Fibroblast of skin of right biceps (primary cell): ENCODE results near the gene MYH7B.

Experiments
- DNase-seq: peaks from one replicate; pipeline ENCODE4 v3.0.0-alpha.2; 2013

MYH7B gene

GRCh38 chr20:34993941-34994508 lies 38.4 kb downstream of the MYH7B start:
- no peak for DNase-seq

GRCh38 chr20:34994509-34995131 lies 39.0 kb downstream of the MYH7B start:
- no peak for DNase-seq

- DNase-seq, result no peak
Measured at GRCh38 chr20:34995192-34995591, 39.5 kb downstream of the MYH7B start.

- no peak for DNase-seq
Measured at GRCh38 chr20:34995696-34996095, 40.0 kb downstream of the MYH7B start.

- DNase-seq, result no peak
Measured at GRCh38 chr20:34996243-34997028, 40.8 kb downstream of the MYH7B start.

GRCh38 chr20:34997131-34997561 lies 41.5 kb downstream of the MYH7B start:
- peak; percentile 29 for DNase-seq

- DNase-seq, result no peak
Measured at GRCh38 chr20:34997774-34998173, 42.1 kb downstream of the MYH7B start.

GRCh38 chr20:34998331-34998950 lies 42.8 kb downstream of the MYH7B start:
- DNase-seq, result no peak

GRCh38 chr20:34999021-34999451 lies 43.4 kb downstream of the MYH7B start:
- no peak for DNase-seq

GRCh38 chr20:34999782-35000181 lies 44.1 kb downstream of the MYH7B start:
- DNase-seq, result no peak

- no peak for DNase-seq
Measured at GRCh38 chr20:35000311-35000921, 44.7 kb downstream of the MYH7B start.

- DNase-seq, result no peak
Measured at GRCh38 chr20:35000922-35001595, 45.4 kb downstream of the MYH7B start.

GRCh38 chr20:35001596-35002362 lies 46.1 kb downstream of the MYH7B start:
- no peak for DNase-seq

GRCh38 chr20:35002426-35003210 lies 47.0 kb downstream of the MYH7B start:
- no peak for DNase-seq

- no peak for DNase-seq
Measured at GRCh38 chr20:35003211-35004031, 47.8 kb downstream of the MYH7B start.

GRCh38 chr20:35004051-35004725 lies 48.5 kb downstream of the MYH7B start:
- no peak for DNase-seq

- DNase-seq, result no peak
Measured at GRCh38 chr20:35004749-35005462, 49.2 kb downstream of the MYH7B start.
